A673 (cell line): ENCODE results near the gene HCK. TPM values are rescaled to one million over a fixed set of nuclear protein-coding genes. Genes with fewer than 3 reads are reported as not detected.
A peak's percentile ranks its signal among the peaks of the same experiment; 100 is the strongest.

Source experiments
- Bru-seq: library from RNA; stranded (reverse); fragments of 400-500 nt; gene quantifications from one replicate; lab custom pipeline; 2021; lab: Mats Ljungman, UMichigan
- BruChase-seq, 2 experiments: library from RNA; stranded (reverse); fragments of 400-500 nt; gene quantifications; one replicate each; lab custom pipeline; 2021; lab: Mats Ljungman, UMichigan
- BruUV-seq: library from RNA; stranded (reverse); fragments of 400-500 nt; replicated peaks from 2 replicates; lab custom pipeline; 2021; lab: Mats Ljungman, UMichigan
- CTCF ChIA-PET: fragments of 300-600 bp; sonication (Branson Sonifier 250); formaldehyde crosslinking; loops from one replicate; lab custom pipeline; 2022; ENCODE audit warnings: antibody characterized with exemption; lab: Charles Lee
- POLR2A ChIA-PET: fragments of 300-600 bp; sonication (Branson Sonifier 250); formaldehyde crosslinking; loops from one replicate; lab custom pipeline; 2022; ENCODE audit warnings: antibody characterized with exemption; ENCODE audit not compliant: low non-redundant PET; lab: Charles Lee
- DNase-seq: peaks from one replicate; pipeline ENCODE4 v3.0.0-alpha.2; 2015; ENCODE audit warnings: low spot score
- H3K27ac ChIP-seq: fragments of 200-600 bp; sonication (generic); 2 replicates; pipeline ENCODE4 v1.5.1; 2016; ENCODE audit warnings: mixed run types, low read depth, mild to moderate bottlenecking, mixed read lengths, antibody characterized with exemption, low read length; ENCODE audit not compliant: poor library complexity, severe bottlenecking
- H3K27me3 ChIP-seq: fragments of 200-600 bp; sonication (generic); replicated peaks from 2 replicates; pipeline ENCODE4 v1.6.1; 2017; ENCODE audit warnings: mixed run types, low read depth, mild to moderate bottlenecking, mixed read lengths, antibody characterized with exemption, low read length; ENCODE audit not compliant: insufficient read depth, poor library complexity
- H3K36me3 ChIP-seq: fragments of 200-600 bp; sonication (generic); 2 replicates; pipeline ENCODE4 v1.6.1; 2016; ENCODE audit warnings: mixed run types, mild to moderate bottlenecking, mixed read lengths, antibody characterized with exemption, low read length; ENCODE audit not compliant: insufficient read depth, poor library complexity, severe bottlenecking
- H3K4me1 ChIP-seq: fragments of 200-600 bp; sonication (generic); 2 replicates; pipeline ENCODE4 v1.6.1; 2017; ENCODE audit warnings: mixed run types, mild to moderate bottlenecking, mixed read lengths, antibody characterized with exemption, low read length; ENCODE audit not compliant: insufficient read depth, poor library complexity, severe bottlenecking
- H3K4me3 ChIP-seq: fragments of 200-600 bp; sonication (generic); 2 replicates; pipeline ENCODE4 v1.5.1; 2016; ENCODE audit warnings: low read depth, mixed run types, mild to moderate bottlenecking, mixed read lengths, low read length; ENCODE audit not compliant: poor library complexity, severe bottlenecking
- H3K9me3 ChIP-seq: fragments of 200-600 bp; sonication (generic); 2 replicates; pipeline ENCODE4 v1.6.1; 2016; ENCODE audit warnings: mixed run types, low read depth, mild to moderate bottlenecking, mixed read lengths, antibody characterized with exemption, low read length; ENCODE audit not compliant: poor library complexity, severe bottlenecking
- EZH2 ChIP-seq: fragments of 200-600 bp; sonication (generic); IDR thresholded peaks from 2 replicates; pipeline ENCODE4 v1.6.1; 2017; ENCODE audit warnings: borderline replicate concordance, low read depth, mild to moderate bottlenecking, mixed read lengths, antibody characterized with exemption, low read length; ENCODE audit not compliant: poor library complexity, severe bottlenecking
- intact Hi-C: fragments of 100-400 bp; cut with micrococcal nuclease; formaldehyde crosslinking; loops from one replicate; pipeline ENCODE4 v1.10.0; 2022; ENCODE audit not compliant: unreplicated experiment
- long read RNA-seq: library from polyadenylated mRNA; stranded (forward); transcript quantifications from one replicate; pipeline ENCODE4 v2.0.0, GENCODE V29; 2022
- total RNA-seq: library from RNA; stranded (reverse); gene quantifications from 2 replicates; pipeline ENCODE4 v1.2.3, GENCODE V29; 2021
- TF ChIP-seq, protein P1 (sequence below): fragments of 300-800, 200-600 bp; sonication (generic); conservative IDR thresholded peaks from 2 replicates; pipeline ENCODE4 v1.5.1; 2017; ENCODE audit warnings: low read depth, mild to moderate bottlenecking, antibody characterized with exemption, low read length, moderate library complexity, mixed read lengths

The HCK gene
- total RNA-seq, result not detected in 2 replicates
- Bru-seq, nascent RNA, result percentile 1 among the genes with signal in this experiment
- BruChase-seq, experiment 1, labeled RNA remaining after a 2-hour chase, result not detected
- percentile 2 among the genes with signal in this experiment for BruChase-seq, experiment 2, labeled RNA remaining after a 6-hour chase
- long read RNA-seq, result 0 reads

DNA sequence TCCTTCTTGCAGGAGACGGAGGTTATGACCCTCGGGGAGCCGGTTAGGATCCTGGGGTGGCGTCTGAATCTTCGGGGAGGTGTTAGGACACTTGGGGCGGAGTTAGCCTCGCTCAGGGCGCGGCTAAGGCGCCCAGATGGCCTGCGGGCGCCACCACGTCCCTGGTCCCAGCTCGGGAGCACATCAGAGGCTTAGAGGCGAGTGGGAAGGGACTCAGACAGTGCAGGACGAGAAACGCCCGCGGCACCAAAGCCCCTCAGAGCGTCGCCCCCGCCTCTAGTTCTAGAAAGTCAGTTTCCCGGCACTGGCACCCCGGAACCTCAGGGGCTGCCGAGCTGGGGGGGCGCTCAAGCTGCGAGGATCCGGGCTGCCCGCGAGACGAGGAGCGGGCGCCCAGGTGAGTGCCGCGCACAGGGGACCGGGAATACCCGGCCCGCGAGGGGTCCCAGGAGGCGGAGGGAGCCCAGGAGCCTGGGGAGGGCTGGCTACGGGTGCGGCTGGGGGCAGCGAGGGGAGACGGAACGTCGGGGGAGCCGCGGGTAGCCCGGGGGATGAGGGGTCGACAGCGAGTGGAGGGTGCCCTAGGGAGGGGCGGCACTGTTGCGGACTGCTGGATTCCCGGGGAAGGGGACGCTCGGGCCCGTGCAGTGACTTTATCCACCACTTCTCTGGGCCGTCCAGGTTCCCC is at the start of gene HCK:
Gene HCK, plus strand, starts transcription at position 153 of the 688 bp plus-strand sequence.
- CTCF ChIA-PET, result no interaction called here
- peaks cover 51% of the 10 kb centered on the region for H3K27me3 ChIP-seq

GRCh38 chr20:32003325-32003724 is 48.7 kb upstream of the HCK start:
- no peaks in the 10 kb centered on the region for H3K36me3 ChIP-seq
- DNase-seq, result no peak
- ChIA-PET CTCF (no interaction called here), POLR2A (no interaction called here)
- TF ChIP-seq, protein P1, sequence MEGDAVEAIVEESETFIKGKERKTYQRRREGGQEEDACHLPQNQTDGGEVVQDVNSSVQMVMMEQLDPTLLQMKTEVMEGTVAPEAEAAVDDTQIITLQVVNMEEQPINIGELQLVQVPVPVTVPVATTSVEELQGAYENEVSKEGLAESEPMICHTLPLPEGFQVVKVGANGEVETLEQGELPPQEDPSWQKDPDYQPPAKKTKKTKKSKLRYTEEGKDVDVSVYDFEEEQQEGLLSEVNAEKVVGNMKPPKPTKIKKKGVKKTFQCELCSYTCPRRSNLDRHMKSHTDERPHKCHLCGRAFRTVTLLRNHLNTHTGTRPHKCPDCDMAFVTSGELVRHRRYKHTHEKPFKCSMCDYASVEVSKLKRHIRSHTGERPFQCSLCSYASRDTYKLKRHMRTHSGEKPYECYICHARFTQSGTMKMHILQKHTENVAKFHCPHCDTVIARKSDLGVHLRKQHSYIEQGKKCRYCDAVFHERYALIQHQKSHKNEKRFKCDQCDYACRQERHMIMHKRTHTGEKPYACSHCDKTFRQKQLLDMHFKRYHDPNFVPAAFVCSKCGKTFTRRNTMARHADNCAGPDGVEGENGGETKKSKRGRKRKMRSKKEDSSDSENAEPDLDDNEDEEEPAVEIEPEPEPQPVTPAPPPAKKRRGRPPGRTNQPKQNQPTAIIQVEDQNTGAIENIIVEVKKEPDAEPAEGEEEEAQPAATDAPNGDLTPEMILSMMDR, result no peak
- TF ChIP-seq EZH2, result no peak
- peaks cover 5% of the 10 kb centered on the region for H3K4me1 ChIP-seq
- H3K27ac ChIP-seq, result no peak overlapping the region
- H3K27me3 ChIP-seq, result no peaks in the 10 kb centered on the region
- BruUV-seq, result no TSS peak
- no peak overlapping the region for H3K4me3 ChIP-seq
- no peaks in the 10 kb centered on the region for H3K9me3 ChIP-seq
- intact Hi-C loops, result no loop called here

More for the DNA sequence above, at the start of gene HCK:
- Histone ChIP-seq H3K9me3 (no peaks in the 10 kb centered on the region), H3K36me3 (no peaks in the 10 kb centered on the region), H3K4me1 (peaks cover 4% of the 10 kb centered on the region), H3K4me3 (no peak within 1 kb of the TSS), H3K27ac (no peak within 1 kb of the TSS)
- peak; percentile 59 for TF ChIP-seq EZH2
- TF ChIP-seq, protein P1, result no peak
- DNase-seq, result no peak
- POLR2A ChIA-PET, result no interaction called here
- BruUV-seq, result no TSS peak
- intact Hi-C loops, result no loop called here

DNA sequence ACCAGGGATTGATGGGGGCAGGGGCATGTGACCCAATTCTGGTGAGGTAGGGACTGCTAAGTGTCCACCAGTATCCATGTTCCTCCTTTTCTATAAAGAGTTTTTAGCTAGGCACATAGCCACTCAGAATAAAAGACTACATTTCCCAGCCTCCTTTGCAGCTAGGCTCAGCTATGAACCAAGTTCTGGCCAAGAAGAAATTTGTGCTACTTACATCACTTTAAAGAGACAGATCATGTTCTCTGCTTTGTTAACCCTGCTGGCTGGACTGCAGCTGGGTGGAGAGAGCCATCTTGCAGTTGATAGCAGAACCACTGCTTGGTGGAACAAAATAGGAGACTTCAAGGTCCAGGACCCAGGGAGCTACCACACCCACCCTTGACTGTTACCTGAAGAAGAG is 47.1 kb upstream of the HCK start:
- no peaks in the 10 kb centered on the region for H3K27me3 ChIP-seq
- ChIA-PET POLR2A (no interaction called here), CTCF (interaction anchor here (0.5 kb wide), 1 partner anchor 152 kb away, joined by 3 read pairs; no protein-coding TSS in a partner anchor)
- DNase-seq, result no peak
- peaks cover 5% of the 10 kb centered on the region for H3K4me1 ChIP-seq
- no TSS peak for BruUV-seq
- H3K4me3 ChIP-seq, result no peak overlapping the region
- intact Hi-C loops, result no loop called here
- no peaks in the 10 kb centered on the region for H3K9me3 ChIP-seq
- no peaks in the 10 kb centered on the region for H3K36me3 ChIP-seq
- TF ChIP-seq EZH2, result no peak
- TF ChIP-seq, protein P1, result no peak
- no peak overlapping the region for H3K27ac ChIP-seq
